Activated CD4-positive, alpha-beta T cell treated with anti-CD3 and anti-CD28 coated beads, Interleukin-2, Interleukin-6, amounts not matched to agents 100 ng/mL and 50 ng/mL, durations not matched to agents 16 hours and 8 hours (primary cell): Measurements from ENCODE around the gene MTHFD1L.
A peak's percentile ranks its signal among the peaks of the same experiment; 100 is the strongest.
"Not testable (repeated sequence)": the region's sequence is repeated elsewhere in the genome, so short reads cannot be mapped to it uniquely, and the experiment has no call there.

Source experiments
- DNase-seq: peaks from one replicate; pipeline ENCODE4 v3.0.0-alpha.2; 2020

The MTHFD1L gene

GRCh38 chr6:150865406-150866146 lies at the start of gene MTHFD1L:
Gene MTHFD1L (plus strand): TSS chr6:150865702. CDS start chr6:150865823, 121 bp downstream.
- peak; percentile 87 for DNase-seq

GRCh38 chr6:150816554-150816953 lies 48.9 kb upstream of the MTHFD1L start:
- DNase-seq: not testable (repeated sequence)

- no peak for DNase-seq
Observed at GRCh38 chr6:150822932-150823331, 42.6 kb upstream of the MTHFD1L start.

GRCh38 chr6:150826788-150827187 lies 38.7 kb upstream of the MTHFD1L start:
- DNase-seq: no peak

GRCh38 chr6:150828107-150828506 lies 37.4 kb upstream of the MTHFD1L start:
- not testable (repeated sequence) for DNase-seq

GRCh38 chr6:150830439-150831165 lies 34.9 kb upstream of the MTHFD1L start:
- DNase-seq: no peak

GRCh38 chr6:150831577-150831976 lies 33.9 kb upstream of the MTHFD1L start:
- no peak for DNase-seq

GRCh38 chr6:150835620-150836019 lies 29.9 kb upstream of the MTHFD1L start:
- DNase-seq: no peak

- no peak for DNase-seq
Observed at GRCh38 chr6:150840185-150840584, 25.3 kb upstream of the MTHFD1L start.

GRCh38 chr6:150841189-150841588 lies 24.3 kb upstream of the MTHFD1L start:
- no peak for DNase-seq

GRCh38 chr6:150841697-150842096 lies 23.8 kb upstream of the MTHFD1L start:
- DNase-seq: no peak

- DNase-seq: no peak
Observed at GRCh38 chr6:150844371-150844770, 21.1 kb upstream of the MTHFD1L start.

- DNase-seq: no peak
Observed at GRCh38 chr6:150846641-150847040, 18.9 kb upstream of the MTHFD1L start.

GRCh38 chr6:150848400-150848799 lies 17.1 kb upstream of the MTHFD1L start:
- DNase-seq: no peak

- not testable (repeated sequence) for DNase-seq
Observed at GRCh38 chr6:150854392-150854791, 11.1 kb upstream of the MTHFD1L start.

GRCh38 chr6:150855171-150855570 lies 10.3 kb upstream of the MTHFD1L start:
- not testable (repeated sequence) for DNase-seq

GRCh38 chr6:150857062-150857944 lies 8.2 kb upstream of the MTHFD1L start:
- no peak for DNase-seq

GRCh38 chr6:150857945-150858308 lies 7.6 kb upstream of the MTHFD1L start:
- no peak for DNase-seq

GRCh38 chr6:150861448-150862168 lies 3.9 kb upstream of the MTHFD1L start:
- DNase-seq: peak; percentile 40

- DNase-seq: no peak
Observed at GRCh38 chr6:150863213-150863928, 2.1 kb upstream of the MTHFD1L start.

- no peak for DNase-seq
Observed at GRCh38 chr6:150865043-150865405, 478 bp upstream of the MTHFD1L start.
